ENCODE data around the gene CD34.
A peak's percentile ranks its signal among the peaks of the same experiment; 100 is the strongest.

CD34 gene, protein sequence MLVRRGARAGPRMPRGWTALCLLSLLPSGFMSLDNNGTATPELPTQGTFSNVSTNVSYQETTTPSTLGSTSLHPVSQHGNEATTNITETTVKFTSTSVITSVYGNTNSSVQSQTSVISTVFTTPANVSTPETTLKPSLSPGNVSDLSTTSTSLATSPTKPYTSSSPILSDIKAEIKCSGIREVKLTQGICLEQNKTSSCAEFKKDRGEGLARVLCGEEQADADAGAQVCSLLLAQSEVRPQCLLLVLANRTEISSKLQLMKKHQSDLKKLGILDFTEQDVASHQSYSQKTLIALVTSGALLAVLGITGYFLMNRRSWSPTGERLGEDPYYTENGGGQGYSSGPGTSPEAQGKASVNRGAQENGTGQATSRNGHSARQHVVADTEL

DNA sequence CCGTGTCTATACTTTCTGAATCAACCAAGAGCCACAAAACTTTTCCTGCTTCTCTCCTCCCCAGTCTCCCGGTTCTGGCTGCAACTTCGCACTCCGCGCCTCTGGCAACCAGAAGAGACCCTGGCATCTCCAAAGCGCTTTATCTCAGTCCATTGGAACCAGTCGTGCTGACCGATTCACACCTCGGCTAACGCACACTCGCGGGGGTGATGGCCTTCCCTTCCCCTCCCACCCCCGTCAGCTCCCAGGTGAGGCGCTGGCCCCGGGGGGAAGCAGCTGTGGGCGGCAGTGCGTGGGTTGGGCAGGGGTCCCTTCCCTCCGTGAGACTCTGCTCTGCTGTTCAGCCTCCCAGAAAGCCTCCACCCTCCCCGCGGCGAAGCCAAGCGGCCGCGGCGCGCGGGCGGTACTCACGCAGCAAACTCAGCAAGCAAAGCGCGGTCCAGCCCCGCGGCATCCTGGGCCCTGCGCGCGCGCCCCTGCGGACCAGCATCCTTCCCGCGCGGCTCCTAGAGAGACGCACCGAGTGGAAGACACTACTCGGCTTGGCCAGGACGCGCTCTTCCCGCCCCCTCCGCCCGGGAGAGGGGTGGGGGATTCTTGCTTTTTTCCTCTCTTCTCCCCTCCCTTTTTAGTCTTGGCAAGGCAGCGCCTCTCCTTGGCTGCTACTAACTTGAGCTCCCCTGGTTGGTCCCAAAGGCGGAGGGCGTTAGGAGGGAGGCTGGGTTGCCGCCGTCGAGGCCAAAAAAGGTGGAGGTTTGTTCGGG lies at the start of gene CD34:
Gene CD34 (minus strand): TSS at position 535 of the 764 bp plus-strand sequence. CDS start 45 bp downstream, at position 490.
- Mint-ChIP-seq H3K27ac (ENCODE audit: low read depth) (no peak within 1 kb of the TSS), H3K4me3 (peak within 1 kb of the TSS; percentile 14), H3K9me3 (no peaks in the 10 kb centered on the region), H3K27me3 (peaks cover 83% of the 10 kb centered on the region), H3K4me1 (peaks cover 17% of the 10 kb centered on the region), H3K36me3 (ENCODE audit: insufficient read depth) (peaks cover 2% of the 10 kb centered on the region)
- no peak for ATAC-seq (replicated peaks; ENCODE audit: extremely low read depth, poor library complexity, severe bottlenecking)
- DNase-seq (ENCODE audit: low spot score in 2 of 2) = no peak

DNA sequence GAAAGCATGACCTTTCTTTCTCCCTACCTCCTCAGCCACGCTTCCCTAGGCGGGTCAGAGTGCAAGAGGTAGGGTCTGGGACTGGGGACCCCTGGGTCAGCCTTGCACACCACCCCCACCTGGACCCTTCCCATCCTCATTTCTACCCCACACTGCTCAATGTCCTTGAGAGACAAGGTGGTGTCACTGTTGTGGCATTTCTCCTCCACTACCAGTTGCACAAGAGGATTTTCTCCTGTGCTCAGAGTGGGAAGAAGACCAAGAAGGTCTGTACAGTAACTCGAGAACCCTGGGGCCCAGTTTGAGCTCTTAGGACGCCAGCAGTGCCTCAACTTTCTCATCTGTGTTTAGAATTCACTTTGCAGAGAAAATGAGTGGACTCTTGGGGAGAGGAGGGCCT lies 49.4 kb upstream of the CD34 start:
- H3K27ac Mint-ChIP-seq (ENCODE audit: low read depth) = no peak overlapping the region
- peaks cover 17% of the 10 kb centered on the region for H3K4me1 Mint-ChIP-seq
- H3K27me3 Mint-ChIP-seq = peaks cover 45% of the 10 kb centered on the region
- ATAC-seq (replicated peaks; ENCODE audit: extremely low read depth, poor library complexity, severe bottlenecking) (no peak), DNase-seq (ENCODE audit: low spot score in 2 of 2) (no peak)
- no peaks in the 10 kb centered on the region for H3K9me3 Mint-ChIP-seq
- H3K4me3 Mint-ChIP-seq = no peak overlapping the region
- H3K36me3 Mint-ChIP-seq (ENCODE audit: insufficient read depth) = no peaks in the 10 kb centered on the region

DNA sequence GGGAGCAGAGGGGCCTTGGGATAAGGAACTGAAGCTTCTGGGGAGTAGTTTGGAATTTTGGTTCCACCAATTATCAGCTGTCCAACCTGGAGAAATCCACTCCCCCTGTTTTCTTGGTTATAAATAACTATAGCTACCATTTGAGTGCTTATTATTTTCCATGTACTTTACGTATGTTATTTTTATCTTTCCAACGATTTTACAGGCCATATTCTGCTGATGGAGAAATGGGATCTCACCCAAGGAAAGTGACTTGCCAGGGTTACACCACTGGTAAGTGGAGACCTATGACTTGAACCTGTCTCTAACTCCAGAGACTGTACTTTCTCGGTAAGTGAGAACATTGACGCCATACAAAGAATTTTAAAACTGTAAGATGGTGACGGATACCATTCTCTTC lies 49.0 kb upstream of the CD34 start:
- Mint-ChIP-seq H3K9me3 (no peaks in the 10 kb centered on the region), H3K4me1 (peaks cover 17% of the 10 kb centered on the region), H3K4me3 (peak overlapping the region; percentile 52), H3K27me3 (peaks cover 50% of the 10 kb centered on the region), H3K36me3 (ENCODE audit: insufficient read depth) (no peaks in the 10 kb centered on the region), H3K27ac (ENCODE audit: low read depth) (no peak overlapping the region)
- ATAC-seq (replicated peaks; ENCODE audit: extremely low read depth, poor library complexity, severe bottlenecking) (no peak), DNase-seq (ENCODE audit: low spot score in 2 of 2) (no peak)

DNA sequence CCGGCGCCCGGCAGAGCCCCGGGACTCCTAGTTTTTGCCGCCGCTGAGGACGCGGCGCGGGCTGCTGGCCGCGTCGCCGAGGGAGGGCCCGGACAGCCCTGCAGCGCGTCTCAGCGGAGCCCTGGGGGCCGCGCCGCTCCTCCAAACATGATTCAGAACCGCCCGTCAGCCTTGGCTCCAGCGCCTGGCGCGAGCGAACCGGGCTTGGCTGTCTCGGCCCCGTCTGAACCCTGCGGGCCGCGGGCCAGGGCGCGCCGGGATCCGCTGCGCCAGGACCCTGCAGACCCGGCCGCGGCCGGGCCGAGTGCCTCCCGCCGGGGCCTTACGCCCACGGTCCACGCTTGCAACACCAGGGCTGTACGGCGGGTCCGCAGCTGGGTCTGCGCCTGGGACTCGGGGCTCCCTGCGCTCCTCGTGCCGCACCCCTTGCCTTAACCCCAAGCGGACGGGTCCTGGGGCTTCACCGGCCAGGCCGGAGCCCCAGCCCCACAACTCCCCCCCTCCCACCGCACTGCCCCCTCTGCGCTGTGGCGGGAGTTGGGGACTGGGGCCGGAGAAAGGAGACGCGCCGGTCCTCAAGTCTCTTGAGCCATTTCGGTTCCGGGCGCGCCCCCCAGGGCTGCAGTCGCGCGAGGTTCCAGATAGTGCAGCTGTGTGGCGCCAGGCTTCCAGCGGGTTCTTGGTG lies 48.4 kb upstream of the CD34 start:
- DNase-seq (ENCODE audit: low spot score in 2 of 2) (no peak), ATAC-seq (replicated peaks; ENCODE audit: extremely low read depth, poor library complexity, severe bottlenecking) (no peak)
- Mint-ChIP-seq H3K36me3 (ENCODE audit: insufficient read depth) (no peaks in the 10 kb centered on the region), H3K27me3 (peaks cover 56% of the 10 kb centered on the region), H3K4me1 (peaks cover 17% of the 10 kb centered on the region), H3K4me3 (peak overlapping the region; percentile 52), H3K27ac (ENCODE audit: low read depth) (no peak overlapping the region), H3K9me3 (no peaks in the 10 kb centered on the region)

DNA sequence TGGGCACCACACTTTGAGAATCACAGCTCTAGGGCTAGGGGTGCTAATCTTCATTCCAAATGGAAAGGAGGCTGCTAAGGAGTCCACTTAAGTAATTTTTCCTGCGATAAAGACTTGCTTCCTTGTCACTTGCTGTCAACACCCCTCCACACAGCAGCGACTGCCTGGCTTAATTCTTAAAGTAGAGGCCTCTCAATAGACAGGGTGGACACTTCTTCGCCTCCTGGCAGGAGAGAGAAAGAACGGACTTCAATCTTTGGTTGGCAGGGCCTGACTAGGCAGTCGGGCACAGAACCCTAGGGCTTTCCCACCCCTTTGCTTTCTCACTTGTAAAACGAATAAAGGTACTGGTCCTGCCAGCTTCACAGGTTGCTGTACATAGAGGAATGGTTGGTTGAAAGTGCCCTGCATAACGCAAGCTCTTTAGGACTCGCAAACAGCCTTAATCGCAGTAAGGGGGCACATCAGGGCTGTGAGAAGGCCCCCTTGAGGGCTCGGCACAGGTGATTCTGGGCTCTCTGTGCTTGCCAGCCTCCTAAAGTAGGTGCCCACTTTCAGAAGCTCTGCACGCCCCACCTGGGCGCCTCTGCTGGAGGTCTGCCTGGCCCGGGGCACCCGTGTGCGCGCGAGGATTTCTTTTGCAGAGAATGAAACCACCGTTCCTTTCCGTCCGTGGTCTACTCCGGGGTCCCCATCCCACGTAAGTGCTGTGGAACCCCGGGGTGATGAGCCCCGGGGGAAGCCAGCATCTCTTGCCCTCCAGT lies 47.6 kb upstream of the CD34 start:
- no peaks in the 10 kb centered on the region for H3K36me3 Mint-ChIP-seq (ENCODE audit: insufficient read depth)
- no peak for ATAC-seq (replicated peaks; ENCODE audit: extremely low read depth, poor library complexity, severe bottlenecking)
- H3K4me3 Mint-ChIP-seq = peak overlapping the region; percentile 52

DNA sequence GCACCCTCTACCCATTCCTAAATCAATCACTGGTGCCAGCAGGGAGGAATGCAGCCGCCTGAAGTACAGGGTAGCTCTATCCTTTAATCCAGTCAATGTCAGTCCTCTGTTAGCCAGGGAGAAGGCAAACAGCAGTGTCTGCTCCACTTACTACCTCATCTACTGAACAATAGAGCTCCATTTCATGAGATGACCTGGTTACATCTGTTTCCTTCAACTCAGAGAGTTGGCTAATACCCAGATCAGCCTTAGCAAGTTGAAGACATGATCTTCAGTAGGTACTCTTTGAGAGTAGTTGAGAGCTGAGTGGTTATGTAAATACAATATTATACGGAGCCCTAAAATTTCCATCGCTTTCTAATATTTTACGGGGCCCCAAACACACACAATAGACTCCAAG lies 46.1 kb upstream of the CD34 start:
- Mint-ChIP-seq H3K9me3 (no peaks in the 10 kb centered on the region), H3K4me3 (no peak overlapping the region), H3K27me3 (peaks cover 56% of the 10 kb centered on the region), H3K27ac (ENCODE audit: low read depth) (no peak overlapping the region), H3K36me3 (ENCODE audit: insufficient read depth) (no peaks in the 10 kb centered on the region), H3K4me1 (no peaks in the 10 kb centered on the region)
- no peak for ATAC-seq (replicated peaks; ENCODE audit: extremely low read depth, poor library complexity, severe bottlenecking)
- no peak for DNase-seq (ENCODE audit: low spot score in 2 of 2)

More for the DNA sequence above, 47.6 kb upstream of the CD34 start:
- Mint-ChIP-seq H3K27ac (ENCODE audit: low read depth) (no peak overlapping the region), H3K4me1 (peaks cover 13% of the 10 kb centered on the region), H3K27me3 (peaks cover 56% of the 10 kb centered on the region), H3K9me3 (no peaks in the 10 kb centered on the region)
- no peak for DNase-seq (ENCODE audit: low spot score in 2 of 2)

DNA sequence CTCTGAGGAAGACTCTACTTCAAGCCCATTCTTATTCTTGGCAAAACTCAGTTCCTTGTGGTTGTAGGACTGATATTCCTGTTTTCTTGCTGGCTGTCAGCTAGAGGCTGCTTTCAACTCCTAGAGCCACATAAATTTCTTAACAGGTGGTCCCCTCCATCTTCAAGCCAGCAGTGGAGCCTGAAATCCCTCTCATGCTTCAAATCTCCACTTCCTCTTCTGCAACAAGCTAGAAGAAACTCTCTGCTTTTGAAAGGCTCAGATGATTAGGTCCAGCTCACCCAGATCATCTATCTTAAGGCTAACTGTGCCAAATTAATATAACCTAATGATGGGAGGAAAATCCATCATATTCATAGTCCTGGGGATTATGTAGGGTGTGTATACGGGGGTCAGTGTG lies 43.2 kb upstream of the CD34 start:
- H3K27me3 Mint-ChIP-seq = peaks cover 40% of the 10 kb centered on the region
- ATAC-seq (replicated peaks; ENCODE audit: extremely low read depth, poor library complexity, severe bottlenecking) = no peak
- no peak overlapping the region for H3K4me3 Mint-ChIP-seq
- H3K9me3 Mint-ChIP-seq = no peaks in the 10 kb centered on the region
- no peaks in the 10 kb centered on the region for H3K36me3 Mint-ChIP-seq (ENCODE audit: insufficient read depth)
- H3K27ac Mint-ChIP-seq (ENCODE audit: low read depth) = no peak overlapping the region
- no peak for DNase-seq (ENCODE audit: low spot score in 2 of 2)
- no peaks in the 10 kb centered on the region for H3K4me1 Mint-ChIP-seq

DNA sequence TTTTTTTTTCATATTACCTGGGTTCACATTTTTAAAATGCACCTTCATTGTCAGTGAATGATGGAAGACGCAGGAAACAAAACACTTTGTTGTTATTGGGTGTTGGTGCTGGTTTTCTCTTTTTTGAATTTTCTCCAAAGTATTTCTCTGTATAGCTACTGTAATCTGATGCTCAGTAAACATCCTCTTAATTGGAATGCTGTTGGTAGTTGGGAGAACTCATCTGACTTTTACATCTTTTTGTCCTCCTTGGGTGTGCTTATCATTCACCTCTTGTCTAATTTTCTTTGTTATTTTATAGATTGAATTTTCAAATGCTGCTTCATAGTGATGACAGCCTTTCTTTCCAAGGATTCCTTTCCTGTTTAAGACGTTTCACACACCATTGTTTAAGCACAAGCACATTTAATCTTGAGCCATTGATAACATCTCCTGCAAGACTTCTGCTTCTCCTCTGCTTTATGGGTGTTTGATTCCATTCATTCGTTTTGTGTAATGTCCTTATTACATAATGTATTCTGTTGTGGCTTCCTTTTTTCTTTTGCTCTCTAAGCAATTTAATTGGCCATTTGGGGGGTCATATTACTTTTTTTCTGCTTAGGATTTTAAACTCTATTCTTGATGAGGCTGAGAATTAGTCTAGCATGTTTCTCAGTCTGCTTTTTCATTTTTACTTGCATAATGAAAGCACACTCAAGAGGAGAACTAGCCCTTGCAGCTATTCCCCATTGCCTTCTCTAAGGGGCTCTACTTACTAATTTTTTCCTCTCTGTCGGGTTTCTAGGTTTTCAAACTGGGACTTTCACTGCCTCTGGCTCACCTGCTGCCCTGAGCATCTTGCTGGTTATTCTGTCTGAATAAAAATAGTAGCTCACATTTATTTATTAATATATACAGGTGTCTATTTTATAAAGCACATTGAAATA lies 42.0 kb upstream of the CD34 start:
- H3K36me3 Mint-ChIP-seq (ENCODE audit: insufficient read depth) = no peaks in the 10 kb centered on the region
- H3K4me3 Mint-ChIP-seq = no peak overlapping the region
- ATAC-seq (replicated peaks; ENCODE audit: extremely low read depth, poor library complexity, severe bottlenecking) = no peak
- no peak for DNase-seq (ENCODE audit: low spot score in 2 of 2)
- H3K9me3 Mint-ChIP-seq = no peaks in the 10 kb centered on the region
- H3K4me1 Mint-ChIP-seq = no peaks in the 10 kb centered on the region
- H3K27ac Mint-ChIP-seq (ENCODE audit: low read depth) = no peak overlapping the region
- peaks cover 30% of the 10 kb centered on the region for H3K27me3 Mint-ChIP-seq

DNA sequence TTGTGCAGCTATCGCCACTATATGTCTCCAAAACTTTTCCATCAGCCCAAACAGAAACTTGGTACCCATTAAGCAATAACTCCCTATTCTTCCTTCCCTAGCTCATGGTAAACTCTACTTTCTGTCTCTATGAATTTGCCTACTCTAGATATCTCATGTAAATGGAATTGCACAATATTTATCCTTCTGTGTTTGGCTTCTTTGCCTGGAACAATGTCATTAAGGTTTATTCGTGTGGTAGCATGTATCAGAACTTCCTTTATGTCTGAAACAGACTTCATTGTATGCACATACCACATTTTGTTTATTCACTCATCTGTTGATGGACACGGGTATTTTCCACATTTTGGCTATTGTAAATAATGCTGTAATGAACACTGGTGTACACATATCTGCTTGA lies 40.7 kb upstream of the CD34 start:
- DNase-seq (ENCODE audit: low spot score in 2 of 2) (no peak), ATAC-seq (replicated peaks; ENCODE audit: extremely low read depth, poor library complexity, severe bottlenecking) (no peak)
- no peaks in the 10 kb centered on the region for H3K4me1 Mint-ChIP-seq
- H3K36me3 Mint-ChIP-seq (ENCODE audit: insufficient read depth) = no peaks in the 10 kb centered on the region
- no peaks in the 10 kb centered on the region for H3K9me3 Mint-ChIP-seq
- H3K27me3 Mint-ChIP-seq = peaks cover 18% of the 10 kb centered on the region
- H3K4me3 Mint-ChIP-seq = no peak overlapping the region
- no peak overlapping the region for H3K27ac Mint-ChIP-seq (ENCODE audit: low read depth)

DNA sequence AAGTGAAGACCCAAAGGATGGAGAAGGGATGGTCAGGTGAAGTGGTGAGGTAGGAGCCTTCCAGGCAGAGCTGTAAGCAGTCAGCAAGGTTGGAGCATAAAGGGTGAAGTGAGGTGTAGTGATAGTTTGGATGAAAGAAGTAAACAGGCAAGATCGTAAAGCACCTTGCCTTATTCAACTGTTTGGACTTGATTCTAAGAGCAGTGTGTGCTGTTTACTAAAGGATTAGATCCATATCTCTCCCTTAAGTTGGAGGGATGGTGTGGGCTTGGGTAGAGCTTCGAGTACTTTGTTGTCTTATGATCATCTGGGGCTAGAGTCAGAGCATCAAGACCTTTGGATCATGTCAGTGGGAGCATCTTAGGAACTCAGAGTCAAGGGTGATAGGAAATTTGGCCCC lies 39.8 kb upstream of the CD34 start:
- H3K4me1 Mint-ChIP-seq = no peaks in the 10 kb centered on the region
- DNase-seq (ENCODE audit: low spot score in 2 of 2) = no peak
- no peak for ATAC-seq (replicated peaks; ENCODE audit: extremely low read depth, poor library complexity, severe bottlenecking)
- H3K27me3 Mint-ChIP-seq = peaks cover 11% of the 10 kb centered on the region
- no peak overlapping the region for H3K27ac Mint-ChIP-seq (ENCODE audit: low read depth)
- H3K9me3 Mint-ChIP-seq = no peaks in the 10 kb centered on the region
- no peaks in the 10 kb centered on the region for H3K36me3 Mint-ChIP-seq (ENCODE audit: insufficient read depth)
- no peak overlapping the region for H3K4me3 Mint-ChIP-seq

DNA sequence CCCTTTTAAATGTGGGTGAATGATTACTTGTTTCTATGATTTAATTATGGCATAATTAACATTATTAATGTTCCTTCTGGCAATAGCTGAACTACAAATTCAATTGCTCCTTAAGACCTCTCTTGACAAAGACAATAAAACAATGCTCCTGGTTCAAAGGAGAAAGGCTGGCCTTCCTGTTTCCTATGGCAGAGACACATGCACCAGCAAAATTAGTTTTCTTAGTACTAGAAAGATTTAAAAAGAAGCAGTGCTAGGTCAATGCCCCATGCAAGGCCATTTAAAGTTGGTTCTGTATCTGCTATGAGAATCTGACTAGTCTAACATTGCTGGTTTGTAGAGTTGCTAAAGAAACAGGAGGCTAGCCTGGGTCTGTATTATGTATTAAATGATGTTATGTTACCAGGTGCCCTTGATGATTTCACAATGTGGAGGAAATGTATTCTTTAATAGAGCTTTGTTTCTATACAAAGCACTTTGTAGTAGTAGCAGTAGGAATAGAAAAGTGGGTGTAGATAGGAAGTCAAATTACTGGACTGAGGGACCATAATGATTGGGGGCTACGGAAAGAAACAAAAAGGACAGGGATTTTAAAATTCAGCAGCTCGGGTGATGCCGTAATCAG lies 38.8 kb upstream of the CD34 start:
- Mint-ChIP-seq H3K4me3 (no peak overlapping the region), H3K9me3 (no peaks in the 10 kb centered on the region), H3K36me3 (ENCODE audit: insufficient read depth) (no peaks in the 10 kb centered on the region), H3K27me3 (peaks cover 4% of the 10 kb centered on the region), H3K4me1 (no peaks in the 10 kb centered on the region), H3K27ac (ENCODE audit: low read depth) (no peak overlapping the region)
- no peak for ATAC-seq (replicated peaks; ENCODE audit: extremely low read depth, poor library complexity, severe bottlenecking)
- no peak for DNase-seq (ENCODE audit: low spot score in 2 of 2)

All from central memory CD8-positive, alpha-beta T cell (primary cell).